ENCODE results near the gene CNPY2.
"Not testable (repeated sequence)": the region's sequence is repeated elsewhere in the genome, so short reads cannot be mapped to it uniquely, and the experiment has no call there.

The CNPY2 gene

DNA sequence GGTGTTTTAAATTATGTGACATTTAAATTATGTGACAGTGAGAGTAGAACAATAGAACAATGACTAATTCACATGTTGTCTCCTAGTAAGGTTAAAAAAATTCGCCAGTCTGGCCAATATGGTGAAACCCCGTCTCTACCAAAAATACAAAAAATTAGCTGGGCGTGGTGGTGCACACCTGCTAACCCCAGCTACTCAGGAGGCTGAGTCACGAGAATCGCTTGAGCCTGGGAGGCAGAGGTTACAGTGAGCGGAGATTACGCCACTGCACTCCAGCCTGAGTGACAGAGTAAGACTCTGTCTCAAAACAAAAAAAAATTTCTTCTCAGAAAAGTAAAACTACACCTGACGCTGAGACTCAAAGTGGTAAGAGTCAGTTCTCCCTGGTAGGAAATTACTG lies 18.4 kb downstream of the CNPY2 start:
- no peak for DNase-seq

GRCh38 chr12:56296295-56296694 lies 19.5 kb downstream of the CNPY2 start:
- DNase-seq, result no peak

GRCh38 chr12:56293795-56294194 lies 22.0 kb downstream of the CNPY2 start:
- DNase-seq, result no peak

DNA sequence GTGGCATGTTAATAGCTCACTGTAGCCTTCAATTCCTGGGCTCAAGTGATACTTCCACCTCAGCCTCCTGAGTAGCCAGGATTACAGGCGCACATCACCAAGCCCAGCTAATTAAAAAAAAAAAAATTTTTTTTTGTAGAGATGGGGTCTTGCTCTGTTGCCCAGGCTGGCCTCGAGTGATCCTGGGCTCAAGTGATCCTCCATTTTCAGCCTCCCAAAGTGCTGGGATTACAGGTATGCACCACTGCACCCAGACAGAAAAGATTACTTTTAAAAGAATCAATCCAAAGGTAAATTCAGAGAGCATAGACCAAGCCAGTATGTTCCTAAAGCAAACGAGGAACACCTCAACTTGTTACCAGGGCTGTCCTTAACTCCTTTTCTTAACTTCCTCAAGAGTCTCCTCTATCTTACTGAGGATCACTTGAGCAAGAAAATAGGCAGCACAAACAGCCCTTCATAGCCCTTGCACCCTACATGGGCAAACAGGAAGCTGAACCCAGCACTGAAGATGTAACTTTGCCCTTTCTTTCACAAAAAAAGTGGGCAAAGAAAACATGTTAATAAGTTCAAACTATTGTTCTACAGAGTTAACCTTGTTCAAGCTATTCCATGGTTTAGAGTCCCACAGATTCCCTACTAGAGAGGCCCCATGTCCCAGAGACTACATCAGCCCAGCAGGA lies 26.9 kb downstream of the CNPY2 start:
- DNase-seq, result no peak

DNA sequence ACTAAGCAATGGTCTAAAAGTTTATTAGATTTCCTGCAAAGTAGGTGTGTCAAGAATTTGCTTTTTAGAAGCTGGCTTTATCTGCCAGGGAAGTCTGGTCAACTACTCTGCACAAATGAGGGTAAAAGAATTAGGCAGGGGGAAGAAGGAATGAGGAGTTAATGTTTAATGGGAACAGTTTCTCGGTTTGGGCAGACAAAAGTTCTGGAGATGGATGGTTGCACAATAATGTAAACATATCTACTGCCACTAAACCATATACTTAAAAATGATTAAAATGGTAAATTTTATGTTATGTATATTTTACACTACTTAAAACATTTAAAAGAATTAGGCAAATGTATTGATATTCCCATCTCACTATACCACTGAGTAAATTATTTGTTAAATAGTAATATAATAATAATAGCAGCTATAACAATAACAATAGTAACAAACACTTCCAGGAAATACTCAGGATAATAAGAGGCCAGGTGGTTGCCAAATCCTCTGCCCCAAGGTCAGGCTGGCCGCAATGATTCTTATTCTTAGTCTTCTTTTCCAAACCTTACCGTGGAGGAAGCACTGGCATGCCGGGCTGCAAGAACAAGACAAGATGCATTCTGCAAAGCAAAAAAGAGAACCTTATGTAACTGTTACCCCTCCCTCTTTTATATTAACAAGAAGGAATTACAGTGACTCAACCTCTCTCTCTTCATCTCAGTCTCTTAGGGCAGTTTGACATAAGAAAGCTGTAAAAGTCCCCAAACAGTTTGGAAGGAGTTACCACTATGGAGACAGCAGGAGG lies 29.6 kb downstream of the CNPY2 start:
- DNase-seq, result no peak

- not testable (repeated sequence) for DNase-seq
Observed at GRCh38 chr12:56284263-56284662, 31.5 kb downstream of the CNPY2 start.

DNA sequence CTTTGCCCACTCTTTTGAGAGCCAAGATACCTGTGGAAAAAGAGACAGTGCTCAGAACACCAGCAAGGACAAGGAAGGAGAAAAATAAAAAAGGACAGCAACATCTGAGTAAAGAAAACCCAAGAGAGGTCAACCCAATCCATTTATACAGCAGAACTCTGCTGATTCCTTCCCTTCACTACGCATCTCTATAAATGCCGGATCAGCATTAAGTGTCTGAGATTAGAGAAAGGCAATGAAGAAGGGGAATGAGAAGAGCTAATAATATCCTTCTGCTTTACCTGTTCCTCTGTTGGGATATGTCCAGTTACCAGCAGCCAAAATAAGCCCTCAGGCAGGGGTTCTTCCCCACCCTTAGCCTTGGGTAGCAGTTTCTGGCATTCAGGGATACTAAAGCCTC lies 33.2 kb downstream of the CNPY2 start:
- no peak for DNase-seq

- DNase-seq, result no peak
Observed at GRCh38 chr12:56282030-56282429, 33.8 kb downstream of the CNPY2 start.

GRCh38 chr12:56280849-56281248 lies 34.9 kb downstream of the CNPY2 start:
- DNase-seq, result no peak

DNA sequence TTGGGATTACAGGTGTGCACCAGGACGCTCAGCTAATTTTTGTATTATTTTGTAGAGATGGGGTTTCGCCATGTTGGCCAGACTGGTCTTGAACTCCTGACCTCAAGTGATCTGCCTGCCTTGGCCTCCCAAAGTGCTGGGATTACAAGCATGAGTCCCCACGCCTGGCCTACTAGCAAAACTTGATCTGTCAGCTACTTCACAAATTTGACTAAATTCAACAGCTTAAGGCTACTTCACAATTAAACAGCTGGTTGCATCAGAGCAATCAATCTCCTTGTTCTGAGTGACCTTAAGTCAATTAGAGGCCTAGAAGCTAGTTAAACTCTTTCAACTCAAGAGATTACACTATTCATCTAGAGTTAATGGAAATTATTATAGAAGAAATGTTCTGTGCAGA lies 36.9 kb downstream of the CNPY2 start:
- DNase-seq, result no peak

- no peak for DNase-seq
Observed at GRCh38 chr12:56274299-56274698, 41.5 kb downstream of the CNPY2 start.

GRCh38 chr12:56272468-56272867 lies 43.3 kb downstream of the CNPY2 start:
- not testable (repeated sequence) for DNase-seq

DNA sequence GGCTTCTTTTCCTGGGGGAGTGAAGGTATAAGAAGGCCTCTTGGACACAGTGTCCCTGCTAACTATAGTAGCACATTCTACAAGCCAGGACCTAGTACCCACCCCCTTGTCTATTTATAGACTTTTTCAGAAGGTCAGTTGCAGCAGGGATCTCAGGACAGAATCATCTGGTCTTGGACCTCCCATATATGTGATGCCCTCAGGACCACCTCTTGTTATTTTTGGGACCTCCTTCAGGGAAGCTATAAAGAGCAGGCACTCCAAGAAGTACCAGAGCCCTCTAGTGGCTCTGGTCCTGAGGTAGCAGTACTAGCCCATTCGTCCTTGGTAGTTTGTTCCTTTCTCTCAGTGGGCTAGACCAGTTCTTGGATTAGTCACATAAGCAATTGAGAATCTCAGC lies 44.8 kb downstream of the CNPY2 start:
- DNase-seq, result no peak

DNA sequence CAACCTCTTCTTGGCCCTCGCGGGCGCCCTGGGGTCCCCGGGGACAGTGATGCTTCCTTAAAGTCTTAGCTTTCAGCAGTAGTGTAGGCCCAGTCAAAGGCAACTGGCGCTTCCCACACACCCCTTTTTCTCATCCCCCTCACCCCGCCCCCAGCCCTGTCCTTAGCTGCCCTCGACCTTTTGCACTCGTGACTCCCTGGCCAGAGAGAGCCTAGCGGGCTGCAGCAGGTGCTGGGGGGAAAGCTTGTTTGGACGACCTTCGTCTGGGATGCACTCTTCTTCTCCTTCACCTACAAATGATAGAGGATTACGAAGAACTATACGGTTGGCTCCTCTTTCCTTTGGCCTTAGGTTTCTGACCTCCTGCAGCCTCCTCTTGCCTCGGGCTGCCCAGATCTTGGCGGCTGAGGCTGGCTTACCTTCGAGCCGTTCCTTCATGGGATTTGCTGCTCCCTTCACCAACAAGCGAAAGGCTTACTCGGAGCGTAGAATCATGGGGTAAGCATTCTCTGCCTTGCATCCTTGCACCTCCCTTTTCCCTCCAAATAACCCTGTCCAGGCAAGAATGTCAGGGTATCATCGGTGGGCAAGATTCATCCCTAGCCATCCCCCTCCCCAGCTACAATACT lies 48.2 kb downstream of the CNPY2 start:
- peak in 1 of 2 experiments; percentile 5 for DNase-seq

DNA sequence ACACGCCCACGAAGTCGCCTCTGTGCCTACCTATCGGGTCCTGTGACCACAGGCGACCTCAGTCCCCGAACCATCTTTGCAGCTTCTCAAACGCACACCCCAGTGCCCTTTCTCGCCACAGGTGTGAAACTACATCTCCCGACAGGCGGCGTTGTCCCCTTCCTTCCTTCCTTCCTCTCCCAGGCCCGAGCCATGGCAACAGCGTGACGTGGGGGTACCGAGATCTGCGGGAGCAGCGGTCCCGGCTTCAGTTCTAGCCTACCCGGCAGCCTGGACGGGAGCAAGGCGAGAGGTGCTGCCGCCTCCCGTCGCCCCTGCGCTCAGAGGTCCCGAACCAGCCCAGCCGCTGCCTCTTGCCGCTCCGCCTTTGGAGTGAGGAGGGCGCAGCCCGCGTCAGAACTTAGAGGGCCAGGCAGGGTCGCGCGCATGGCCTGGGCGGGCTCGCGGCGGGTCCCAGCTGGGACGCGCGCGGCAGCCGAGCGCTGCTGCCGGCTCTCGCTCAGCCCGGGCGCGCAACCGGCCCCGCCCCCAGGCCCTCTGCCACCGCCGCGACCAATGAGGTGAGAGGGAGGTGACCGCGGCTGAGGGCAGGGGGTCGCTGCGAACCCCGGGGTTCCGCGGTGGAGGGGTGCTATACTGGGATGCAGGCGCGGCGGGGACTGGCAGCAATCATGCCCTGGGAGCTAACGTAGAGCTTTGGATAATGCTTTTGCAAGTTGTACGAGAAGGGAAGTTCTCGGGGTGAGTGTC lies 48.9 kb downstream of the CNPY2 start, which contains the start of gene COQ10A:
COQ10A (plus strand) TSS at position 250 of the 750 bp plus-strand sequence; CDS start at position 427, 177 bp downstream.
- DNase-seq, result peak; percentile 75 to 87

GRCh38 chr12:56266068-56266692 lies 49.6 kb downstream of the CNPY2 start:
- DNase-seq, result not testable (repeated sequence)

DNA sequence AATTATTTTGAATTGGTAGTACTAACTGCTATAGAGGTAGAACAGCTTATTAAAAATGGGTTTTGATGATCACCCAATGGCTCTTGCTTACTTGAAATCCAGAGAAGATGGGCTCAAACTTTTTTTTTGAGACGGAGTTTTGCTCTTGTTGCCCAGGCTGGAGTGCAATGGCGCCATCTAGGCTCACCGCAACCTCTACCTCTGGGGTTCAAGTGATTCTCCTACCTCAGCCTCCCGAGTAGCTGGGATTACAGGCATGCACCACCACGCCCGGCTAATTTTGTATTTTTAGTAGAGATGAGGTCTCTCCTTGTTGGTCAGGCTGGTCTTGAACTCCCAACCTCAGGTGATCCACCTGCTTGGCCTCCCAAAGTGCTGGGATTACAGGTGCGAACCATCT lies 52.8 kb downstream of the CNPY2 start:
- DNase-seq, result not testable (repeated sequence)

GRCh38 chr12:56261503-56262232 lies 54.1 kb downstream of the CNPY2 start:
- no peak for DNase-seq

GRCh38 chr12:56260921-56261320 lies 54.9 kb downstream of the CNPY2 start:
- DNase-seq, result no peak

GRCh38 chr12:56260380-56260779 lies 55.4 kb downstream of the CNPY2 start:
- no peak for DNase-seq

Measured in stimulated activated CD4-positive, alpha-beta T cell treated with anti-CD3 and anti-CD28 coated beads, Interleukin-4, amount 100 ng/mL, for 4 hours (primary cell).